ENCODE data around the gene FBXO41. TPM values are rescaled to one million over a fixed set of nuclear protein-coding genes. Genes with fewer than 3 reads are reported as not detected.
"Not testable (repeated sequence)": the region's sequence is repeated elsewhere in the genome, so short reads cannot be mapped to it uniquely, and the experiment has no call there.

FBXO41 gene
- total RNA-seq, 1 experiment from 2014 or later = 0.44 TPM

- in situ Hi-C loops (cut with HindIII; ENCODE audit: low pct_unique_long_range_greater_than_20kb, low sequenced_read_pairs) = no loop called here
Observed at GRCh38 chr2:73265298-73266060, 18.8 kb downstream of the FBXO41 start.

GRCh38 chr2:73264783-73265182, 19.5 kb downstream of the FBXO41 start:
- in situ Hi-C loops (cut with HindIII; ENCODE audit: low pct_unique_long_range_greater_than_20kb, low sequenced_read_pairs) = no loop called here

More at GRCh38 chr2:73265298-73266060, 18.8 kb downstream of the FBXO41 start:
- DNase-seq (ENCODE audit: low read depth) = no peak

GRCh38 chr2:73264332-73264606, 20.0 kb downstream of the FBXO41 start:
- in situ Hi-C loops (cut with HindIII; ENCODE audit: low pct_unique_long_range_greater_than_20kb, low sequenced_read_pairs) = no loop called here
- DNase-seq (ENCODE audit: low read depth) = no peak

More at GRCh38 chr2:73264783-73265182, 19.5 kb downstream of the FBXO41 start:
- DNase-seq (ENCODE audit: low read depth) = no peak

- DNase-seq (ENCODE audit: low read depth) = no peak
- in situ Hi-C loops (cut with HindIII; ENCODE audit: low pct_unique_long_range_greater_than_20kb, low sequenced_read_pairs) = no loop called here
Observed at GRCh38 chr2:73263540-73264331, 20.5 kb downstream of the FBXO41 start.

GRCh38 chr2:73262691-73263429, 21.4 kb downstream of the FBXO41 start:
- DNase-seq (ENCODE audit: low read depth); in situ Hi-C loops (cut with HindIII; ENCODE audit: low pct_unique_long_range_greater_than_20kb, low sequenced_read_pairs): not testable (repeated sequence)

GRCh38 chr2:73262108-73262651, 22.1 kb downstream of the FBXO41 start:
- no peak for DNase-seq (ENCODE audit: low read depth)
- in situ Hi-C loops (cut with HindIII; ENCODE audit: low pct_unique_long_range_greater_than_20kb, low sequenced_read_pairs) = no loop called here

GRCh38 chr2:73260338-73260984, 23.8 kb downstream of the FBXO41 start:
- peak; percentile 49 for DNase-seq (ENCODE audit: low read depth)
- in situ Hi-C loops (cut with HindIII; ENCODE audit: low pct_unique_long_range_greater_than_20kb, low sequenced_read_pairs) = no loop called here

- in situ Hi-C loops (cut with HindIII; ENCODE audit: low pct_unique_long_range_greater_than_20kb, low sequenced_read_pairs) = no loop called here
- no peak for DNase-seq (ENCODE audit: low read depth)
Observed at GRCh38 chr2:73259704-73260337, 24.5 kb downstream of the FBXO41 start.

GRCh38 chr2:73259276-73259675, 25.0 kb downstream of the FBXO41 start:
- DNase-seq (ENCODE audit: low read depth) = no peak
- in situ Hi-C loops (cut with HindIII; ENCODE audit: low pct_unique_long_range_greater_than_20kb, low sequenced_read_pairs) = no loop called here

- in situ Hi-C loops (cut with HindIII; ENCODE audit: low pct_unique_long_range_greater_than_20kb, low sequenced_read_pairs) = no loop called here
- no peak for DNase-seq (ENCODE audit: low read depth)
Observed at GRCh38 chr2:73258913-73259215, 25.4 kb downstream of the FBXO41 start.

GRCh38 chr2:73258186-73258912, 25.9 kb downstream of the FBXO41 start:
- in situ Hi-C loops (cut with HindIII; ENCODE audit: low pct_unique_long_range_greater_than_20kb, low sequenced_read_pairs) = no loop called here
- DNase-seq (ENCODE audit: low read depth) = no peak

- no peak for DNase-seq (ENCODE audit: low read depth)
- in situ Hi-C loops (cut with HindIII; ENCODE audit: low pct_unique_long_range_greater_than_20kb, low sequenced_read_pairs) = no loop called here
Observed at GRCh38 chr2:73257425-73258125, 26.7 kb downstream of the FBXO41 start.

- in situ Hi-C loops (cut with HindIII; ENCODE audit: low pct_unique_long_range_greater_than_20kb, low sequenced_read_pairs) = no loop called here
- no peak for DNase-seq (ENCODE audit: low read depth)
Observed at GRCh38 chr2:73257021-73257420, 27.3 kb downstream of the FBXO41 start.

- DNase-seq (ENCODE audit: low read depth) = no peak
- in situ Hi-C loops (cut with HindIII; ENCODE audit: low pct_unique_long_range_greater_than_20kb, low sequenced_read_pairs) = no loop called here
Observed at GRCh38 chr2:73256618-73256922, 27.7 kb downstream of the FBXO41 start.

GRCh38 chr2:73255907-73256617, 28.2 kb downstream of the FBXO41 start:
- no peak for DNase-seq (ENCODE audit: low read depth)
- in situ Hi-C loops (cut with HindIII; ENCODE audit: low pct_unique_long_range_greater_than_20kb, low sequenced_read_pairs) = no loop called here

- in situ Hi-C loops (cut with HindIII; ENCODE audit: low pct_unique_long_range_greater_than_20kb, low sequenced_read_pairs) = no loop called here
- no peak for DNase-seq (ENCODE audit: low read depth)
Observed at GRCh38 chr2:73255007-73255644, 29.2 kb downstream of the FBXO41 start.
